K562 (cell line): Measurements from ENCODE around the gene CAV1. TPM values are rescaled to one million over a fixed set of nuclear protein-coding genes. Genes with fewer than 3 reads are reported as not detected.

Experiments used
- ADNP ChIP-seq: fragments of 200-800 bp; sonication (Bioruptor generic); IDR thresholded peaks from 2 replicates; pipeline ENCODE4 v1.6.1; 2016; ENCODE audit warnings: missing genetic modification characterization, missing compliant biosample characterization
- ATF4 ChIP-seq: fragments of 450-650 bp; formaldehyde crosslinking; IDR thresholded peaks from 2 replicates; pipeline ENCODE4 v1.4.0; 2022; ENCODE audit warnings: mild to moderate bottlenecking, moderate library complexity
- CHD1 ChIP-seq: fragments of 200-600 bp; sonication (generic); IDR thresholded peaks from one replicate; pipeline ENCODE4 v1.6.1; 2012; ENCODE audit warnings: mild to moderate bottlenecking, moderate library complexity, low read length, inconsistent platforms
- ETS2 ChIP-seq: IDR thresholded peaks from 2 replicates; pipeline ENCODE4 v1.6.1; 2016; ENCODE audit warnings: borderline replicate concordance, missing genetic modification characterization, mild to moderate bottlenecking, moderate library complexity, missing compliant biosample characterization; ENCODE audit not compliant: poor library complexity, severe bottlenecking
- GABPA ChIP-seq: fragments of 200-800 bp; sonication (Bioruptor generic); conservative IDR thresholded peaks from 2 replicates; pipeline ENCODE4 v1.6.1; 2016; ENCODE audit warnings: low read depth, missing genetic modification characterization, missing compliant biosample characterization
- HMG20A ChIP-seq: fragments of 450-650 bp; formaldehyde crosslinking; conservative IDR thresholded peaks from 2 replicates; pipeline ENCODE4 v1.4.0; 2020; ENCODE audit warnings: mild to moderate bottlenecking, mixed read lengths
- HNRNPLL ChIP-seq: fragments of 200-400 bp; formaldehyde crosslinking; IDR thresholded peaks from 2 replicates; pipeline ENCODE4 v1.6.1; 2017; ENCODE audit warnings: low read length, low read depth, mild to moderate bottlenecking; ENCODE audit not compliant: poor library complexity, severe bottlenecking
- KDM1A ChIP-seq, 2 experiments: fragments of 450-650 bp; IDR thresholded peaks; 2 replicates each; pipeline ENCODE4 v1.6.1; 2016; ENCODE audit warnings: mild to moderate bottlenecking in 2 of 2
- MEF2D ChIP-seq: conservative IDR thresholded peaks from 2 replicates; pipeline ENCODE4 v1.6.1; 2016; ENCODE audit warnings: low read depth, missing genetic modification characterization, missing compliant biosample characterization
- POLR2AphosphoS5 ChIP-seq: IDR thresholded peaks from 2 replicates; pipeline ENCODE4 v1.6.1; 2011; ENCODE audit warnings: mild to moderate bottlenecking, low read depth, low read length, moderate library complexity; ENCODE audit not compliant: control insufficient read depth, insufficient read depth
- RBM15 ChIP-seq: fragments of 200-400 bp; formaldehyde crosslinking; IDR thresholded peaks from 2 replicates; pipeline ENCODE4 v1.6.1; 2018; ENCODE audit warnings: mild to moderate bottlenecking, low read length, moderate library complexity; ENCODE audit not compliant: insufficient read depth
- RBM25 ChIP-seq: fragments of 200-400 bp; formaldehyde crosslinking; IDR thresholded peaks from 2 replicates; pipeline ENCODE4 v1.6.1; 2018; ENCODE audit warnings: low read length, low read depth, moderate library complexity; ENCODE audit not compliant: severe bottlenecking
- TEAD1 ChIP-seq, 2 experiments: fragments of 450-650 bp in 1 of 2; sonication (generic) in 1 of 2; formaldehyde crosslinking; IDR thresholded peaks; 2 replicates each; pipeline versions ENCODE4 v1.4.0 to v1.8.0; 2020 to 2022; ENCODE audit warnings: mild to moderate bottlenecking in 2 of 2, missing genetic modification reagents in 1 of 2
- polyA plus RNA-seq, 8 experiments: library from polyadenylated mRNA; depleted of rRNA in 4 of 8; stranded (reverse) in 5 of 8; unstranded in 3 of 8; fragments of >200 nt; fragmentation: Nextera tagmentation in 2 of 8; fragmentation: Illumina TruSeq in 1 of 8; extraction: Ambion mirVana in 2 of 8; extraction: Trizol in 1 of 8; gene quantifications; 2 replicates each; pipeline versions ENCODE4 v1.2.1 to v1.2.3, GENCODE V29; 2011 to 2014; ENCODE audit warnings: inconsistent platforms in 1 of 8, missing spikeins in 1 of 8
- total RNA-seq, 7 experiments: library from RNA; depleted of rRNA in 6 of 7; stranded (reverse); fragments of >200 nt in 6 of 7; fragmentation: Illumina TruSeq in 2 of 7; extraction: Trizol in 2 of 7; gene quantifications; 2 replicates each; pipeline versions ENCODE4 v1.2.1 to v1.2.3, GENCODE V29; 2011 to 2021; ENCODE audit warnings: low replicate concordance in 1 of 7
- TF ChIP-seq, protein P1 (sequence below): IDR thresholded peaks from 3 replicates; pipeline ENCODE4 v1.6.1; 2011; ENCODE audit warnings: borderline replicate concordance, mild to moderate bottlenecking, moderate library complexity; ENCODE audit not compliant: insufficient read length; ENCODE audit errors: extremely low read depth

Gene CAV1
- total and polyA plus RNA-seq, 9 of the 15 experiments (the other 6 are each of a cell fraction or from before 2014, with no cell fraction given) = 0.08 to 1.5 (median 0.63) TPM

- TF ChIP-seq, protein P1, sequence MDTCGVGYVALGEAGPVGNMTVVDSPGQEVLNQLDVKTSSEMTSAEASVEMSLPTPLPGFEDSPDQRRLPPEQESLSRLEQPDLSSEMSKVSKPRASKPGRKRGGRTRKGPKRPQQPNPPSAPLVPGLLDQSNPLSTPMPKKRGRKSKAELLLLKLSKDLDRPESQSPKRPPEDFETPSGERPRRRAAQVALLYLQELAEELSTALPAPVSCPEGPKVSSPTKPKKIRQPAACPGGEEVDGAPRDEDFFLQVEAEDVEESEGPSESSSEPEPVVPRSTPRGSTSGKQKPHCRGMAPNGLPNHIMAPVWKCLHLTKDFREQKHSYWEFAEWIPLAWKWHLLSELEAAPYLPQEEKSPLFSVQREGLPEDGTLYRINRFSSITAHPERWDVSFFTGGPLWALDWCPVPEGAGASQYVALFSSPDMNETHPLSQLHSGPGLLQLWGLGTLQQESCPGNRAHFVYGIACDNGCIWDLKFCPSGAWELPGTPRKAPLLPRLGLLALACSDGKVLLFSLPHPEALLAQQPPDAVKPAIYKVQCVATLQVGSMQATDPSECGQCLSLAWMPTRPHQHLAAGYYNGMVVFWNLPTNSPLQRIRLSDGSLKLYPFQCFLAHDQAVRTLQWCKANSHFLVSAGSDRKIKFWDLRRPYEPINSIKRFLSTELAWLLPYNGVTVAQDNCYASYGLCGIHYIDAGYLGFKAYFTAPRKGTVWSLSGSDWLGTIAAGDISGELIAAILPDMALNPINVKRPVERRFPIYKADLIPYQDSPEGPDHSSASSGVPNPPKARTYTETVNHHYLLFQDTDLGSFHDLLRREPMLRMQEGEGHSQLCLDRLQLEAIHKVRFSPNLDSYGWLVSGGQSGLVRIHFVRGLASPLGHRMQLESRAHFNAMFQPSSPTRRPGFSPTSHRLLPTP = no peak
- TF ChIP-seq CHD1 = no peak
- TF ChIP-seq ADNP = peak; percentile 60; the same call in 1 of the 2 replicates
- no peak for TF ChIP-seq MEF2D (tag)
- no peak for TF ChIP-seq ETS2 (tag)
- no peak for TF ChIP-seq RBM15
- no peak for TF ChIP-seq TEAD1 (CRISPR knock-in tag; IDR thresholded peaks at IDR 0.05)
- peak in 1 of 2 experiments; percentile 9; a peak in 1 of 4 replicates for TF ChIP-seq KDM1A (IDR thresholded peaks at IDR 0.05)
- TF ChIP-seq ATF4 (CRISPR knock-in tag) = no peak
- TF ChIP-seq POLR2AphosphoS5 = no peak
- TF ChIP-seq GABPA = no peak
- peak; percentile 82 for TF ChIP-seq RBM25
- TF ChIP-seq HMG20A = no peak
- TF ChIP-seq HNRNPLL = no peak
These were observed 36.8 kb upstream of the CAV1 start (continued) for GRCh38 chr7:116487907-116488521.
